HepG2 (cell line): ENCODE measurements around the gene ADARB2.

Source experiments
- CTCF ChIP-seq: sonication (generic); formaldehyde crosslinking; IDR thresholded peaks from 2 replicates; pipeline ENCODE4 v1.5.0; 2020; ENCODE audit warnings: mild to moderate bottlenecking, missing genetic modification reagents, moderate library complexity
- EEA1 ChIP-seq: sonication (generic); formaldehyde crosslinking; IDR thresholded peaks from 2 replicates; pipeline ENCODE4 v1.5.1; 2020; ENCODE audit warnings: mild to moderate bottlenecking, missing genetic modification reagents, borderline replicate concordance
- NR1H2 ChIP-seq: sonication (generic); formaldehyde crosslinking; IDR thresholded peaks from 2 replicates; pipeline ENCODE4 v1.8.1; 2022; ENCODE audit warnings: low read depth, missing genetic modification reagents, borderline replicate concordance
- ONECUT2 ChIP-seq: sonication (generic); formaldehyde crosslinking; IDR thresholded peaks from 2 replicates; pipeline ENCODE4 v1.4.0; 2020; ENCODE audit warnings: missing genetic modification reagents
- YY1 ChIP-seq: IDR thresholded peaks from 2 replicates; pipeline ENCODE4 v1.6.1; 2011; ENCODE audit warnings: low read length, low read depth, moderate library complexity, mild to moderate bottlenecking; ENCODE audit not compliant: insufficient read depth, insufficient replicate concordance
- ZNF501 ChIP-seq: sonication (generic); formaldehyde crosslinking; IDR thresholded peaks from 2 replicates; pipeline ENCODE4 v1.5.1; 2020; ENCODE audit warnings: mild to moderate bottlenecking, moderate library complexity, missing genetic modification reagents

- no peak for TF ChIP-seq ONECUT2
- TF ChIP-seq CTCF (CRISPR knock-in tag) = no peak
- TF ChIP-seq ZNF501 (CRISPR knock-in tag) = no peak
- no peak for TF ChIP-seq NR1H2 (CRISPR knock-in tag)
- TF ChIP-seq EEA1 = no peak
- no peak for TF ChIP-seq YY1
Observed at GRCh38 chr10:1138529-1138928, 598.8 kb downstream of the ADARB2 start.
